H1 (cell line): ENCODE measurements around the gene TRIM50. TPM values are rescaled to one million over a fixed set of nuclear protein-coding genes. Genes with fewer than 3 reads are reported as not detected.
"Not testable (repeated sequence)": the region's sequence is repeated elsewhere in the genome, so short reads cannot be mapped to it uniquely, and the experiment has no call there.

Source experiments
- CTCF ChIA-PET: fragments of 300-600 bp; sonication (Branson Sonifier 250); formaldehyde crosslinking; loops from one replicate; lab custom pipeline; 2021; ENCODE audit not compliant: partially characterized antibody; lab: Charles Lee
- POLR2A ChIA-PET: fragments of 300-600 bp; sonication (Branson Sonifier 250); formaldehyde crosslinking; loops from one replicate; lab custom pipeline; 2021; ENCODE audit warnings: inconsistent platforms; ENCODE audit not compliant: partially characterized antibody; lab: Charles Lee
- DNase-seq, 2 experiments: peaks; one replicate each; pipeline versions ENCODE4 v3.0.0 to v3.0.0-alpha.2; 2010 to 2022; ENCODE audit warnings: low spot score in 2 of 2, low read depth in 1 of 2, mixed read lengths in 1 of 2
- FAIRE-seq: peaks from 2 replicates; lab custom pipeline; 2011; peaks lifted over from hg19 to GRCh38; lab: Jason Lieb, UNC
- H2AFZ ChIP-seq: 2 replicates; pipeline ENCODE4 v1.8.1; 2012; ENCODE audit warnings: low read length, inconsistent platforms
- H2AK5ac ChIP-seq: 2 replicates; pipeline ENCODE4 v1.6.1; 2013; ENCODE audit warnings: low read depth, low read length
- H2BK120ac ChIP-seq: replicated peaks from 2 replicates; pipeline ENCODE3; 2013; ENCODE audit warnings: low read depth, low read length, inconsistent platforms
- H2BK12ac ChIP-seq: 2 replicates; pipeline ENCODE4 v1.6.1; 2013; ENCODE audit warnings: low read depth, low read length
- H2BK15ac ChIP-seq: 2 replicates; pipeline ENCODE4 v1.6.1; 2013; ENCODE audit warnings: low read length
- H2BK20ac ChIP-seq: 2 replicates; pipeline ENCODE4 v1.6.1; 2013; ENCODE audit warnings: low read length
- H2BK5ac ChIP-seq: 2 replicates; pipeline ENCODE4 v1.6.1; 2013; ENCODE audit warnings: low read depth, low read length
- H3K14ac ChIP-seq: 2 replicates; pipeline ENCODE4 v1.6.1; 2013; ENCODE audit warnings: inconsistent platforms; ENCODE audit not compliant: insufficient read length
- H3K18ac ChIP-seq: 2 replicates; pipeline ENCODE4 v1.6.1; 2013; ENCODE audit warnings: low read length; ENCODE audit errors: extremely low read depth
- H3K23ac ChIP-seq: 2 replicates; pipeline ENCODE4 v1.6.1; 2013; ENCODE audit warnings: inconsistent platforms; ENCODE audit not compliant: insufficient read length
- H3K23me2 ChIP-seq: 2 replicates; pipeline ENCODE4 v1.6.1; 2013; ENCODE audit warnings: low read depth, low read length
- H3K27ac ChIP-seq: 2 replicates; pipeline ENCODE4 v1.6.1; 2011; ENCODE audit warnings: low read depth, low read length, inconsistent platforms
- H3K27me3 ChIP-seq, 4 experiments: replicated peaks in 1 of 4; 1 replicate in 1 of 4; 2 replicates in 3 of 4; pipeline versions ENCODE4 v1.6.1 to v1.8.1; 2011 to 2013; ENCODE audit warnings: low read length in 3 of 4, mild to moderate bottlenecking in 3 of 4, inconsistent platforms in 2 of 4, mixed read lengths in 2 of 4, moderate library complexity in 1 of 4; ENCODE audit not compliant: control insufficient read depth in 3 of 4, insufficient read depth in 3 of 4; ENCODE audit errors: extremely low read depth in 1 of 4
- H3K36me3 ChIP-seq, 4 experiments: 2 replicates each; pipeline versions ENCODE4 v1.6.1 to v1.8.1; 2011 to 2013; ENCODE audit warnings: mild to moderate bottlenecking in 4 of 4, low read length in 3 of 4, moderate library complexity in 2 of 4, control low read depth in 1 of 4, inconsistent platforms in 1 of 4; ENCODE audit not compliant: insufficient read depth in 4 of 4, control insufficient read depth in 2 of 4
- H3K4ac ChIP-seq: replicated peaks from 2 replicates; pipeline ENCODE3; 2013; ENCODE audit warnings: low read length, low read depth, mixed read lengths, inconsistent platforms; ENCODE audit not compliant: insufficient read length
- H3K4me1 ChIP-seq, 4 experiments: replicated peaks in 1 of 4; 1 replicate in 1 of 4; 2 replicates in 3 of 4; pipeline versions ENCODE4 v1.6.1 to v1.8.1; 2011 to 2013; ENCODE audit warnings: low read length in 3 of 4, inconsistent platforms in 2 of 4, mixed read lengths in 1 of 4; ENCODE audit not compliant: insufficient read depth in 4 of 4, control insufficient read depth in 3 of 4
- H3K4me2 ChIP-seq, 2 experiments: 2 replicates each; pipeline versions ENCODE4 v1.6.1 to v1.8.1; 2011 to 2013; ENCODE audit warnings: low read depth in 2 of 2, low read length in 2 of 2, control low read depth in 1 of 2, inconsistent platforms in 1 of 2, mild to moderate bottlenecking in 1 of 2; ENCODE audit not compliant: insufficient read depth in 1 of 2
- H3K4me3 ChIP-seq, 4 experiments: fragments of 200-600, 300-600 bp in 1 of 4; sonication (generic), shearing (Covaris generic), sonication (Bioruptor Twin) in 1 of 4; 2 replicates each; pipeline versions ENCODE4 v1.5.1 to v1.8.1; 2011 to 2016; ENCODE audit warnings: low read length in 4 of 4, low read depth in 3 of 4, control low read depth in 2 of 4, inconsistent platforms in 2 of 4, mild to moderate bottlenecking in 2 of 4, mixed read lengths in 1 of 4, moderate library complexity in 1 of 4; ENCODE audit not compliant: insufficient read depth in 2 of 4; ENCODE audit errors: extremely low read depth in 1 of 4
- H3K56ac ChIP-seq: replicated peaks from 2 replicates; pipeline ENCODE3; 2013; ENCODE audit warnings: low read depth, mild to moderate bottlenecking, mixed read lengths, low read length, inconsistent platforms; ENCODE audit not compliant: insufficient read length
- H3K79me1 ChIP-seq: 2 replicates; pipeline ENCODE4 v1.6.1; 2013; ENCODE audit warnings: low read depth, low read length, control low read depth
- H3K79me2 ChIP-seq, 2 experiments: 2 replicates each; pipeline versions ENCODE4 v1.6.1 to v1.8.1; 2012 to 2013; ENCODE audit warnings: low read length in 2 of 2, mild to moderate bottlenecking in 2 of 2, inconsistent platforms in 1 of 2; ENCODE audit not compliant: insufficient read depth in 2 of 2, control insufficient read depth in 1 of 2
- H3K9ac ChIP-seq, 4 experiments: replicated peaks in 1 of 4; 1 replicate in 1 of 4; 2 replicates in 3 of 4; pipeline versions ENCODE4 v1.6.1 to v1.8.1; 2011 to 2013; ENCODE audit warnings: low read depth in 3 of 4, low read length in 3 of 4, control low read depth in 2 of 4, mild to moderate bottlenecking in 2 of 4, moderate library complexity in 2 of 4, inconsistent platforms in 1 of 4; ENCODE audit errors: extremely low read depth in 1 of 4
- H3K9me3 ChIP-seq, 2 experiments: 2 replicates each; pipeline versions ENCODE4 v1.6.1 to v1.8.1; 2012 to 2013; ENCODE audit warnings: mild to moderate bottlenecking in 2 of 2, moderate library complexity in 2 of 2, control low read depth in 1 of 2, inconsistent platforms in 1 of 2, low read depth in 1 of 2, low read length in 1 of 2, mixed read lengths in 1 of 2; ENCODE audit not compliant: insufficient read depth in 2 of 2
- H4K20me1 ChIP-seq, 2 experiments: replicated peaks in 1 of 2; 2 replicates each; pipeline versions ENCODE3 to v1.8.1; 2011 to 2013; ENCODE audit warnings: inconsistent platforms in 2 of 2, low read length in 2 of 2, mild to moderate bottlenecking in 1 of 2; ENCODE audit not compliant: insufficient read depth in 2 of 2, control insufficient read depth in 1 of 2
- H4K5ac ChIP-seq: 2 replicates; pipeline ENCODE4 v1.6.1; 2013; ENCODE audit warnings: low read length, low read depth, mixed read lengths, inconsistent platforms; ENCODE audit not compliant: insufficient read length
- H4K8ac ChIP-seq: 2 replicates; pipeline ENCODE4 v1.8.0; 2013; ENCODE audit warnings: mild to moderate bottlenecking, moderate library complexity, low read length, inconsistent platforms; ENCODE audit not compliant: insufficient read depth; ENCODE audit errors: extremely low read depth
- H4K91ac ChIP-seq: replicated peaks from 2 replicates; pipeline ENCODE3; 2013; ENCODE audit warnings: low read length, mixed read lengths, inconsistent platforms; ENCODE audit not compliant: insufficient read length
- WGBS, 2 experiments: shearing (Covaris generic) in 1 of 2; methylation state at CpG; one replicate each; pipeline versions ENCODE4 v1.1.6 to v1.1.7; 2013 to 2015; ENCODE audit warnings: low lambda C conversion rate in 2 of 2, mixed read lengths in 2 of 2, inconsistent platforms in 1 of 2, low coverage in 1 of 2, missing lambda C conversion rate in 1 of 2; ENCODE audit not compliant: insufficient replicate concordance in 2 of 2, insufficient coverage in 1 of 2, insufficient read length in 1 of 2; ENCODE audit errors: extremely low coverage in 1 of 2, missing lambda C conversion rate in 1 of 2; 5-methylcytosine and 5-hydroxymethylcytosine counted together
- polyA plus RNA-seq, 7 experiments: library from polyadenylated mRNA; depleted of rRNA in 3 of 7; stranded (reverse) in 5 of 7; unstranded in 2 of 7; fragments of >200 nt in 5 of 7; fragments of 200-250 nt in 2 of 7; gene quantifications; 1 replicate in 5 of 7; 2 replicates in 1 of 7; 4 replicates in 1 of 7; pipeline versions ENCODE4 v1.2.1 to v1.2.3, GENCODE V29; 2011 to 2013; ENCODE audit warnings: missing spikeins in 2 of 7, mixed read lengths in 2 of 7
- total RNA-seq: library from RNA; stranded (reverse); fragmentation: NEBNext Ultra II Directional; extraction: Animal tissue kit (Norgen Biotek cat#: 25700); gene quantifications from 2 replicates; pipeline ENCODE4 v1.2.1, GENCODE V29; 2021

TRIM50 gene
- total and polyA plus RNA-seq, 2 of the 8 experiments (the other 6 are each of a cell fraction or from before 2014, with no cell fraction given), result 0.12 TPM; not detected in 1

DNA sequence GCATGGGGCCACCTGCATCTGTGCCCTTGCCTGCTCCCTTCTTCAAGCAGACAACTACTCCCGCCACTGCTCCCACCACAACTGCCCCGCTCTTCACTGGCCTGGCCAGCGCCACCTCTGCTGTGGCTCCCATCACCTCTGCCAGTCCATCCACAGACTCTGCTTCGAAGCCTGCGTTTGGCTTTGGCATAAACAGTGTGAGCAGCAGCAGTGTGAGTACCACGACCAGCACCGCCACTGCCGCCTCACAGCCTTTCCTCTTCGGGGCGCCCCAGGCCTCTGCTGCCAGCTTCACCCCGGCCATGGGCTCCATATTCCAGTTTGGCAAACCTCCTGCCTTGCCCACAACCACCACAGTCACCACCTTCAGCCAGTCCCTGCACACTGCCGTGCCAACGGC, 30.6 kb downstream of the TRIM50 start:
- H3K9ac ChIP-seq, H2BK15ac ChIP-seq, H2BK5ac ChIP-seq, H3K4me3 ChIP-seq, H3K4ac ChIP-seq, H3K9me3 ChIP-seq, H3K79me2 ChIP-seq, FAIRE-seq, H3K56ac ChIP-seq, H2BK12ac ChIP-seq, H3K14ac ChIP-seq, DNase-seq, H4K20me1 ChIP-seq, POLR2A ChIA-PET, H3K4me2 ChIP-seq, H3K18ac ChIP-seq, H3K27ac ChIP-seq, H3K4me1 ChIP-seq, H3K36me3 ChIP-seq, H2BK120ac ChIP-seq, H2BK20ac ChIP-seq, H3K79me1 ChIP-seq, H4K5ac ChIP-seq, H4K8ac ChIP-seq, H3K27me3 ChIP-seq, H2AFZ ChIP-seq, H3K23me2 ChIP-seq, H2AK5ac ChIP-seq, H4K91ac ChIP-seq, H3K23ac ChIP-seq, CTCF ChIA-PET: not testable (repeated sequence)
- WGBS, 2 experiments, result no CpG with 5 or more reads among the region's 13 CpGs

GRCh38 chr7:73277210-73277609, 50.7 kb downstream of the TRIM50 start:
- H3K56ac ChIP-seq, H3K9ac ChIP-seq, H2AK5ac ChIP-seq, H3K79me2 ChIP-seq, H3K4me1 ChIP-seq, H3K23ac ChIP-seq, H3K14ac ChIP-seq, H3K18ac ChIP-seq, H2BK15ac ChIP-seq, H3K23me2 ChIP-seq, H2BK120ac ChIP-seq, H3K4me3 ChIP-seq, H4K5ac ChIP-seq, FAIRE-seq, H3K4me2 ChIP-seq, H4K8ac ChIP-seq, H4K91ac ChIP-seq, H3K79me1 ChIP-seq, H3K27me3 ChIP-seq, POLR2A ChIA-PET, H3K9me3 ChIP-seq, H3K36me3 ChIP-seq, DNase-seq, H2BK12ac ChIP-seq, H3K4ac ChIP-seq, H4K20me1 ChIP-seq, H3K27ac ChIP-seq, CTCF ChIA-PET, H2AFZ ChIP-seq, H2BK20ac ChIP-seq, H2BK5ac ChIP-seq: not testable (repeated sequence)
- WGBS, 2 experiments, result no CpG with 5 or more reads among the region's 5 CpGs
